Erythroblast (primary cell): ENCODE data around the gene CCDC12.

Experiments used
- GATA1 ChIP-seq: IDR thresholded peaks from 2 replicates; pipeline ENCODE4 v1.6.1; 2011; ENCODE audit warnings: low read depth, mild to moderate bottlenecking, control low read depth, low read length, moderate library complexity
- POLR2A ChIP-seq: IDR thresholded peaks from 2 replicates; pipeline ENCODE4 v1.6.1; 2011; ENCODE audit warnings: mild to moderate bottlenecking, low read length

- TF ChIP-seq POLR2A (no peak), GATA1 (no peak)
Observed at GRCh38 chr3:46891132-46891531, 85.4 kb downstream of the CCDC12 start.
